ENCODE data around the gene ABCC4. TPM values are rescaled to one million over a fixed set of nuclear protein-coding genes. Genes with fewer than 3 reads are reported as not detected.

Gene ABCC4
- total RNA-seq, 6 experiments from 2014 or later: 24.7 to 28.4 (median 26.0) TPM

- no peak for DNase-seq
- Mint-ChIP-seq H3K27me3 (ENCODE audit: insufficient read depth) (peaks cover 2% of the 10 kb centered on the region), H3K27ac (no peak overlapping the region), H3K4me1 (ENCODE audit: low read depth) (peaks cover 35% of the 10 kb centered on the region), H3K36me3 (ENCODE audit: low read depth) (peaks cover 57% of the 10 kb centered on the region), H3K4me3 (no peak overlapping the region), H3K9me3 (no peaks in the 10 kb centered on the region)
- TF ChIP-seq CTCF (IDR thresholded peaks at IDR 0.05): no peak
Observed at GRCh38 chr13:95075506-95075905, 225.7 kb downstream of the ABCC4 start.

- Mint-ChIP-seq H3K4me3 (no peak overlapping the region), H3K27ac (no peak overlapping the region), H3K9me3 (no peaks in the 10 kb centered on the region), H3K27me3 (ENCODE audit: insufficient read depth) (peaks cover 2% of the 10 kb centered on the region), H3K4me1 (ENCODE audit: low read depth) (peaks cover 35% of the 10 kb centered on the region), H3K36me3 (ENCODE audit: low read depth) (peaks cover 58% of the 10 kb centered on the region)
- no peak for DNase-seq
- no peak for TF ChIP-seq CTCF (IDR thresholded peaks at IDR 0.05)
Observed at GRCh38 chr13:95074820-95075219, 226.4 kb downstream of the ABCC4 start.

- Mint-ChIP-seq H3K4me3 (peak overlapping the region; percentile 4), H3K27me3 (ENCODE audit: insufficient read depth) (peaks cover 2% of the 10 kb centered on the region), H3K4me1 (ENCODE audit: low read depth) (peaks cover 35% of the 10 kb centered on the region), H3K36me3 (ENCODE audit: low read depth) (peaks cover 66% of the 10 kb centered on the region), H3K27ac (peak overlapping the region; percentile 32), H3K9me3 (no peaks in the 10 kb centered on the region)
- TF ChIP-seq CTCF (IDR thresholded peaks at IDR 0.05): no peak
- DNase-seq: peak; percentile 9
Observed at GRCh38 chr13:95073747-95074311, 227.4 kb downstream of the ABCC4 start.

GRCh38 chr13:95067303-95067702 lies 233.9 kb downstream of the ABCC4 start:
- peaks cover 53% of the 10 kb centered on the region for H3K36me3 Mint-ChIP-seq (ENCODE audit: low read depth)
- DNase-seq: peak; percentile 24
- no peak for TF ChIP-seq CTCF (IDR thresholded peaks at IDR 0.05)

GRCh38 chr13:95060014-95060519 lies 241.2 kb downstream of the ABCC4 start:
- TF ChIP-seq CTCF (IDR thresholded peaks at IDR 0.05): no peak
- Mint-ChIP-seq H3K27me3 (ENCODE audit: insufficient read depth) (no peaks in the 10 kb centered on the region), H3K9me3 (no peaks in the 10 kb centered on the region), H3K36me3 (ENCODE audit: low read depth) (peaks cover 23% of the 10 kb centered on the region), H3K4me1 (ENCODE audit: low read depth) (no peaks in the 10 kb centered on the region), H3K27ac (no peak overlapping the region), H3K4me3 (no peak overlapping the region)
- DNase-seq: no peak

More at GRCh38 chr13:95067303-95067702, 233.9 kb downstream of the ABCC4 start:
- H3K27me3 Mint-ChIP-seq (ENCODE audit: insufficient read depth): peaks cover 2% of the 10 kb centered on the region
- H3K4me3 Mint-ChIP-seq: no peak overlapping the region
- no peaks in the 10 kb centered on the region for H3K9me3 Mint-ChIP-seq
- peaks cover 17% of the 10 kb centered on the region for H3K4me1 Mint-ChIP-seq (ENCODE audit: low read depth)
- peak overlapping the region; percentile 4; the same call in 1 of the 2 replicates for H3K27ac Mint-ChIP-seq

Data from HFFc6 (cell line).